MCF 10A (cell line): ENCODE data around the gene CEP131. TPM values are rescaled to one million over a fixed set of nuclear protein-coding genes. Genes with fewer than 3 reads are reported as not detected.

Experiments used
- BruUV-seq: library from RNA; stranded (reverse); fragments of 400-500 nt; replicated peaks from 2 replicates; lab custom pipeline; 2021; lab: Mats Ljungman, UMichigan
- CTCF ChIA-PET: fragments of 300-600 bp; sonication (Branson Sonifier 250); formaldehyde crosslinking; extraction: SDS; loops from one replicate; lab custom pipeline; 2021; ENCODE audit warnings: antibody characterized with exemption, inconsistent platforms; lab: Yijun Ruan, JAX
- POLR2A ChIA-PET: fragments of 300-600, 350-650 bp; sonication (Branson Sonifier 250); formaldehyde crosslinking; extraction: SDS; loops from one replicate; lab custom pipeline; 2020; ENCODE audit warnings: antibody characterized with exemption, inconsistent platforms; lab: Yijun Ruan, JAX
- DNase-seq: peaks from one replicate; pipeline ENCODE4 v3.0.0-alpha.2; 2018; ENCODE audit not compliant: unreplicated experiment
- H3K27ac Mint-ChIP-seq: one replicate; pipeline ENCODE4 v1.8.0; 2022; ENCODE audit warnings: mild to moderate bottlenecking, low read depth, mixed read lengths; ENCODE audit not compliant: unreplicated experiment
- H3K27me3 Mint-ChIP-seq: one replicate; pipeline ENCODE4 v1.8.0; 2022; ENCODE audit warnings: mixed read lengths; ENCODE audit not compliant: insufficient read depth, unreplicated experiment
- H3K36me3 Mint-ChIP-seq: one replicate; pipeline ENCODE4 v1.8.0; 2022; ENCODE audit warnings: mild to moderate bottlenecking, moderate library complexity, mixed read lengths; ENCODE audit not compliant: insufficient read depth, unreplicated experiment
- H3K4me1 Mint-ChIP-seq: one replicate; pipeline ENCODE4 v1.8.0; 2022; ENCODE audit warnings: mixed read lengths; ENCODE audit not compliant: insufficient read depth, unreplicated experiment
- H3K4me3 Mint-ChIP-seq: one replicate; pipeline ENCODE4 v1.8.0; 2022; ENCODE audit warnings: mild to moderate bottlenecking, moderate library complexity, mixed read lengths; ENCODE audit not compliant: unreplicated experiment
- H3K9me3 Mint-ChIP-seq: one replicate; pipeline ENCODE4 v1.8.0; 2022; ENCODE audit warnings: mixed read lengths; ENCODE audit not compliant: unreplicated experiment
- intact Hi-C: fragments of 100-400 bp; cut with micrococcal nuclease; formaldehyde crosslinking; loops from 2 replicates; pipeline ENCODE4 v1.14.1; 2022
- total RNA-seq: library from RNA; stranded (reverse); gene quantifications from 2 replicates; pipeline ENCODE4 v1.2.3, GENCODE V29; 2022
- TF ChIP-seq, protein P1 (sequence below): fragments of 200-600 bp; IDR thresholded peaks from one replicate; pipeline ENCODE4 v1.8.0; 2022; ENCODE audit warnings: antibody characterized with exemption, mild to moderate bottlenecking; ENCODE audit not compliant: unreplicated experiment

CEP131 gene
- total RNA-seq, 1 experiment from 2014 or later, result 9.5 TPM

DNA sequence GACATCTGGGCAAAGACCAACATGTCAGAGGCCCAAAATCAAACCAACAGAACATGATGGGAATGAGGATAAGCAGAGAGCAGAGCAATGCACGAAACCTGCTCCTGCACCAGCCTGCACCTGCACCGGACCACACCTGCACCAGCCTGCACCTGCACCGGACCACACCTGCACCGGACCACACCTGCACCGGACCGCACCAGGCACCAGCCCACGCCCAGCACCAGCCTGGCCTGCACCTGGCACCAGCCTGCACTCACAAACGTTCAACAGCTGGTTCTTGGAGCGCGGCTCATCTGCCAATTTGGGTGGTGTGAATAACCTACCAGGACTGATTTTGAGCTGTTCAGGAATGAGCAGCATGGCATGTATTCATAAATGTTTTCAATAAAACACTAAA lies 18.2 kb downstream of the CEP131 start:
- Mint-ChIP-seq H3K4me3 (no peak overlapping the region), H3K9me3 (no peaks in the 10 kb centered on the region), H3K27ac (no peak overlapping the region), H3K4me1 (no peaks in the 10 kb centered on the region), H3K27me3 (no peaks in the 10 kb centered on the region), H3K36me3 (peaks cover 12% of the 10 kb centered on the region)
- TF ChIP-seq, protein P1, sequence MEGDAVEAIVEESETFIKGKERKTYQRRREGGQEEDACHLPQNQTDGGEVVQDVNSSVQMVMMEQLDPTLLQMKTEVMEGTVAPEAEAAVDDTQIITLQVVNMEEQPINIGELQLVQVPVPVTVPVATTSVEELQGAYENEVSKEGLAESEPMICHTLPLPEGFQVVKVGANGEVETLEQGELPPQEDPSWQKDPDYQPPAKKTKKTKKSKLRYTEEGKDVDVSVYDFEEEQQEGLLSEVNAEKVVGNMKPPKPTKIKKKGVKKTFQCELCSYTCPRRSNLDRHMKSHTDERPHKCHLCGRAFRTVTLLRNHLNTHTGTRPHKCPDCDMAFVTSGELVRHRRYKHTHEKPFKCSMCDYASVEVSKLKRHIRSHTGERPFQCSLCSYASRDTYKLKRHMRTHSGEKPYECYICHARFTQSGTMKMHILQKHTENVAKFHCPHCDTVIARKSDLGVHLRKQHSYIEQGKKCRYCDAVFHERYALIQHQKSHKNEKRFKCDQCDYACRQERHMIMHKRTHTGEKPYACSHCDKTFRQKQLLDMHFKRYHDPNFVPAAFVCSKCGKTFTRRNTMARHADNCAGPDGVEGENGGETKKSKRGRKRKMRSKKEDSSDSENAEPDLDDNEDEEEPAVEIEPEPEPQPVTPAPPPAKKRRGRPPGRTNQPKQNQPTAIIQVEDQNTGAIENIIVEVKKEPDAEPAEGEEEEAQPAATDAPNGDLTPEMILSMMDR, result no peak
- ChIA-PET POLR2A (interaction anchor here (0.5 to 0.9 kb wide), 2 partner anchors 23 to 31 kb away, joined by 3 read pairs; no protein-coding TSS in a partner anchor), CTCF (no interaction called here)
- BruUV-seq, result no TSS peak
- intact Hi-C loops, result no loop called here
- no peak for DNase-seq

DNA sequence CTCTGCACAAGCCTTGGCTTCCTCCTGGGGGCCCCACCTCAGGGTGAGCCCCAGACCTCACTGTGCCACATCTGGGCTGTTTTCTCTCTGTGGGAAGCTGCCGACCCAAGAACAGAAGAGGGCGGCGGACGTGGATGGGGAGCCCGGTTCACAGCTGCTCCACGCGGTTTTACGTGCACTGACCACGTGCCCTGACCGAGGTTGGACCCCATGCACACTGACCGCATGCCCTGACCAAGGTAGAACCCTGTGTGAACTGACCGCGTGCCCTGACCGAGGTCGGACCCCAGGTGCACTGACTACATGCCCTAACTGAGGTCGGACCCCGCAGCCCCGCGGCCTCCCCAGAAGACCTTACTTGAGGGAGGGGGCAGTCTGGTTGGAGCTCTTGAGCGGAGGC lies 19.6 kb downstream of the CEP131 start:
- peaks cover 19% of the 10 kb centered on the region for H3K36me3 Mint-ChIP-seq
- no peaks in the 10 kb centered on the region for H3K4me1 Mint-ChIP-seq
- H3K27ac Mint-ChIP-seq, result no peak overlapping the region
- ChIA-PET POLR2A (no interaction called here), CTCF (interaction anchor here (0.6 kb wide), 1 partner anchor 23 kb away, joined by 3 read pairs; no protein-coding TSS in a partner anchor)
- BruUV-seq, result no TSS peak
- no peak for DNase-seq
- no peak overlapping the region for H3K4me3 Mint-ChIP-seq
- TF ChIP-seq, protein P1, result no peak
- intact Hi-C loops, result no loop called here
- no peaks in the 10 kb centered on the region for H3K27me3 Mint-ChIP-seq
- H3K9me3 Mint-ChIP-seq, result no peaks in the 10 kb centered on the region

DNA sequence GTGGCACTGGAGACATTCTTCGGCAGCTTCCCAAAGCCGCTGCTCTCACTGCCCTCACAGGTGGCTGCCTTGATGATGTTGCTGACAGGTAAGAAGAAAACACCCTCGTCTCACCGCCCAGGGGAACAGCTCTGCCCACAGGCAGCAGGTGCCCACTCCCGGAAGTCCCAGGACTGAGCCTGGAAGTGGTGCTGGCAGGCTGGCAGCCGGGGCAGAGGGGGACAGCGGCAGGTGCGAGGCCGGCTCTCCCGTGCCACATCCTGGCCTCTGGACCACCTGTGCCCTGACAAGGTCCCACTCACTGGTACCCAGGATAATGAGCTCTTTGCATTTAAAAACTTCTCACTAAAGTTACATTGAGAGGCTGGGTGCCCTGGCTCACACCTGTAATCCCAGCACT lies 20.4 kb downstream of the CEP131 start:
- H3K4me3 Mint-ChIP-seq, result no peak overlapping the region
- intact Hi-C loops, result no loop called here
- no peaks in the 10 kb centered on the region for H3K4me1 Mint-ChIP-seq
- peaks cover 19% of the 10 kb centered on the region for H3K36me3 Mint-ChIP-seq
- H3K9me3 Mint-ChIP-seq, result no peaks in the 10 kb centered on the region
- DNase-seq, result no peak
- BruUV-seq, result no TSS peak
- H3K27me3 Mint-ChIP-seq, result no peaks in the 10 kb centered on the region
- TF ChIP-seq, protein P1, result no peak
- CTCF ChIA-PET, result interaction anchor here (0.6 kb wide), 2 partner anchors 22 to 100 kb away, joined by 3 to 4 read pairs; no protein-coding TSS in a partner anchor
- POLR2A ChIA-PET, result no interaction called here
- no peak overlapping the region for H3K27ac Mint-ChIP-seq

DNA sequence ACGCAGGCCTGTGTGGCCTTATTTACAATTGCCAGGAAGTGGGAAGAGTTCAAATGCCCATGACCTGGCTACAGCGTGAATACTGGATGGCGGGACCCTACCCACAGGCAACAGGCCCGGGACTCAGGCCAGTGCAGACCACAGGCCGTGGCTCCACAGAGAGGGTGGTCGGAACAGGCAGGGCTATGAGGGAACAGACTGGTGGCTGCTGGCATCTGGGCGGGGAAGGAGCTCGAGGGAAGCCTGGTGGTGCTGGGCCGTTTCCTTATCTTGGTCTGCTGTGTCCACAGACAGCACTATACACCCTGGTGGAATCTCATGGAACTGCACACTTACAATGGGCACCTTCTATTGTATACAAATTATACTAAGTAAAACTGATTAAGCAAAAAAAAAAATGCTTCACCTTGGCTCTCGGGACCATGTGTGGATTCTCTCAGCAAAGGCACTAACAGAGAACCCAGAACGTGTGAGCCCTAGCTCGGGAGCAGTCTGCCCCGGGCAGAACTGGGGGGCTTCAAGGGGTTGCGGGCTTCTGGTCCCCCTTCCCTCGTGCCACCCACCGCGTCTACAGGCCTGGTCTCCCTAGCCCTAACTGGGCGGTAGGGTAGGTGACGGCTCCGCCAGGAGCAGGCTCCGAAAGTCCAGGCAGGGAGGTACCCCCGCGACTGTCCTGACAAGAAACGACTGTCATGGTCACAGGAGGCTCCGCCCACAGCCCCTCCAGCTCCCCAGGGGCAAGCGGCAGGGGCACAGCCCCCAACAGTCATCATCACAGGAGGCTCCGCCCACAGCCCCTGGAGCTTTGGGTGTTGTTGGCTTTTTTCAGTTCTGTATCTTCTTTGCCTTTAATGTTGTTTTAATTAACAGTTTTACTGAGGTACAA lies 21.8 kb downstream of the CEP131 start:
- CTCF ChIA-PET, result interaction anchor here (0.6 to 1.9 kb wide), 7 partner anchors 10 to 212 kb away, joined by 3 to 7 read pairs (median 5); no protein-coding TSS in a partner anchor
- Mint-ChIP-seq H3K4me1 (no peaks in the 10 kb centered on the region), H3K27me3 (no peaks in the 10 kb centered on the region), H3K36me3 (peaks cover 19% of the 10 kb centered on the region), H3K9me3 (no peaks in the 10 kb centered on the region), H3K27ac (no peak overlapping the region), H3K4me3 (no peak overlapping the region)
- TF ChIP-seq, protein P1, result peak; percentile 54
- no TSS peak for BruUV-seq
- intact Hi-C loops, result loop anchor here (2.0 kb wide), 1 partner anchor 58 kb away; no protein-coding TSS in a partner anchor
- POLR2A ChIA-PET, result no interaction called here
- DNase-seq, result peak; percentile 63
